Measurements from ENCODE around the gene PPP1R15B.

The PPP1R15B gene

DNA sequence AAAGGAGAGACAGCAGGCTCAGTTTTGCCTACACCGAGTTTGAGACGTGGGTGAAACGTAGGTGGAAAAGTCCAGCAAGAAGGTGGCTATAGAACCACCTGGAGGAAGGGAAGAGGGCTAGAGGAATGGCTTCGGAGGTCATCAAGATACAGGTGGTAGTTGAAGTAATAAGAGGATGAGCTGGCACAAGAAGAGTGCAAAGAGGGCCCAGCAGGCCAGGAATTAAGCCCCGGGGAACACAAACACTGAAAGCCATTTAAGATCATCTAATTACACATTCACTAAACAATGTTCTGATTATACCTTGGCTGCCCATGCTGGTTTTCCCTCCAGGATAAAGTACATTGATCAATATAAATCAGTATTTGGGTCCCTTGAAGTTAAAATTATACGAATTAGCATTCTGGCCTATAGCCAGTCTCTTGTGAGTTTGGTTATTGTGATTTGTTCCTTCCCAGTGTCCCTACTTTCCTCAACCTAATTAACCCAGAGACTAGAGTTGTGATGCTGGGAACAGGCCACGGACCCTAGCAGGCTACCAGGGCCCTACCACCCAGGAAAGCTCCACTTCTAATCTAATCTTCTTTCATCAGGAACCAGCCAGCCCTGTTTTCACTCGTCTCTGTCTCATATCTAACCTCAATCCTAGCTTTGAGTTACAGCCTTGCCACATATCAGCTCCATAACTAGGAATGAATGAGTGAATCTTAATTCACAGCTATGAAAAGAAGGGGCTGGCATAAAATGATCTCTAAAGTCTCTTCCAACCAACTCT lies 26.4 kb upstream of the PPP1R15B start:
- no peak for DNase-seq (ENCODE audit: low read depth)
- H3K4me3 ChIP-seq (ENCODE audit: low read length), result no peak overlapping the region
- TF ChIP-seq, protein P1, sequence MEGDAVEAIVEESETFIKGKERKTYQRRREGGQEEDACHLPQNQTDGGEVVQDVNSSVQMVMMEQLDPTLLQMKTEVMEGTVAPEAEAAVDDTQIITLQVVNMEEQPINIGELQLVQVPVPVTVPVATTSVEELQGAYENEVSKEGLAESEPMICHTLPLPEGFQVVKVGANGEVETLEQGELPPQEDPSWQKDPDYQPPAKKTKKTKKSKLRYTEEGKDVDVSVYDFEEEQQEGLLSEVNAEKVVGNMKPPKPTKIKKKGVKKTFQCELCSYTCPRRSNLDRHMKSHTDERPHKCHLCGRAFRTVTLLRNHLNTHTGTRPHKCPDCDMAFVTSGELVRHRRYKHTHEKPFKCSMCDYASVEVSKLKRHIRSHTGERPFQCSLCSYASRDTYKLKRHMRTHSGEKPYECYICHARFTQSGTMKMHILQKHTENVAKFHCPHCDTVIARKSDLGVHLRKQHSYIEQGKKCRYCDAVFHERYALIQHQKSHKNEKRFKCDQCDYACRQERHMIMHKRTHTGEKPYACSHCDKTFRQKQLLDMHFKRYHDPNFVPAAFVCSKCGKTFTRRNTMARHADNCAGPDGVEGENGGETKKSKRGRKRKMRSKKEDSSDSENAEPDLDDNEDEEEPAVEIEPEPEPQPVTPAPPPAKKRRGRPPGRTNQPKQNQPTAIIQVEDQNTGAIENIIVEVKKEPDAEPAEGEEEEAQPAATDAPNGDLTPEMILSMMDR (conservative IDR thresholded peaks at IDR 0.05; ENCODE audit: low read length), result no peak

DNA sequence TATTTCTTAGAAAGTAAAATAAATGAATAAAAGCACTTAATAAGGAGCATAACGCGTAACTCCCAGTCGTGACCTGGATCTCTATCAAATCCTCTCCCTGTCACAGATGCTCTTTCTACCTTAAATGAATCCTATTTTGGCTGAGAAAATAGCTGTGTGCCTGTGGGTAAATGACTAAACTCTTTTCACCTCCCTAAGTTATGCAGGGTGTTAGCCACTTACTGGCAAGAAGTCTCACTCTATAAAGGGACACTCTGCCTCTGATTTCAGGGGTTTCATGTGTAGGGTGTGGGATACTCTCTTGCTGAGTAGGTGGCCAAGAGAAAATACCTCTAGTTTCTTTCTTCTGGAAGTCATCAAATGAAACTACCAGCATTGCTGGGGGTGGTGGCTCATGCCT lies 24.3 kb upstream of the PPP1R15B start:
- no peak overlapping the region for H3K4me3 ChIP-seq (ENCODE audit: low read length)
- TF ChIP-seq, protein P1 (conservative IDR thresholded peaks at IDR 0.05; ENCODE audit: low read length), result no peak
- peak; percentile 73 for DNase-seq (ENCODE audit: low read depth)

DNA sequence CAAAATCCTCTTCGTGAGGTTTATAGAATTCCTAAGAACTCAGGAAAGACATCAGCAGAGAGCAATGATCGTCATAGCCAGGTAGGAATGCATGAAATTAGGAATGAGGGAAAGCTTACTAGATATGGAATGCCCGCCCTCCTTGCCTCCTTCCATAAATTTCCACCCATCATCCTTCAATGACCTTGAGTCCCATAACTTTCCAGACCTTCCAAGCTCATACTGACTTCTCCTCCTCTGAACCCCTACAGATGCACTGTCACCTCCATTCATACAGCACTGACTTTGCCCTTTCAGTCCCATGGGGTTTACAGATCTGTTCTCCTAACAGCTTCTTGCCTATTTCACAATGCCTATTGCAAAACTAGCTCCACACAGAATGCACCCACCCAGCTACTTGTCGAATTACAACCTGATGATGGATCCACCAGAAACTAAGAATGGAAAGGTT lies 23.8 kb upstream of the PPP1R15B start:
- TF ChIP-seq, protein P1 (conservative IDR thresholded peaks at IDR 0.05; ENCODE audit: low read length), result no peak
- peak; percentile 90 for DNase-seq (ENCODE audit: low read depth)
- no peak overlapping the region for H3K4me3 ChIP-seq (ENCODE audit: low read length)

DNA sequence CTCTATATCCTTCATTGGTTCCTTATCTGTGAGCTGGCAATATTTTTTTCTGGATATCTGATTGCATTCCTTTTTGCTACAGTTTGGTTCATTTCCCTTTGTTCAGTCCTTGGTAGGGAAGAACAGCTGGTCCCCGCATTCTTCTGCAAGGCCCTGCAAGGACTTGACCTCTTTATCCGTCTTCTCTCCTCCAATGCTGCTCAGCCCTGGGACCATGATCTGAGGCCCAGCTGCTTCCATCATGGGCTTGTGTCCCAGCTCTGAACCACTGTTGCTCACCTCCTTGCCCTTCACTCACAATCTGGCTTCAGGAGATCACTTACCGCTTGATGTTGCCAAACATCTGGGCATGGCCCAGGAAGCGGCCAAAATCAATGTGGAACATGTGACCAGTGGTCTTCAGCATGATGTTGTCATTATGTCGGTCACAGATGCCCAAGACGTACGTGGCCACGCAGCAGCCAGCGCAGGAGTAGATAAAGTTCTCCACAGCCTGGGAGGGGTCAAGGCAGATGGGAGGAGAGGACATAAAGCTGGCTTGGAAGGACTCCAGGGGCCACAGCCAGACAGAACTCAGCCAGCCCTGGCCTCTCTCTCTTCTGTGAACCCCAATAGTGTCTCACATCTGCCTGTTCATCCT lies 22.6 kb upstream of the PPP1R15B start:
- TF ChIP-seq, protein P1 (conservative IDR thresholded peaks at IDR 0.05; ENCODE audit: low read length), result no peak
- no peak for DNase-seq (ENCODE audit: low read depth)
- H3K4me3 ChIP-seq (ENCODE audit: low read length), result no peak overlapping the region

DNA sequence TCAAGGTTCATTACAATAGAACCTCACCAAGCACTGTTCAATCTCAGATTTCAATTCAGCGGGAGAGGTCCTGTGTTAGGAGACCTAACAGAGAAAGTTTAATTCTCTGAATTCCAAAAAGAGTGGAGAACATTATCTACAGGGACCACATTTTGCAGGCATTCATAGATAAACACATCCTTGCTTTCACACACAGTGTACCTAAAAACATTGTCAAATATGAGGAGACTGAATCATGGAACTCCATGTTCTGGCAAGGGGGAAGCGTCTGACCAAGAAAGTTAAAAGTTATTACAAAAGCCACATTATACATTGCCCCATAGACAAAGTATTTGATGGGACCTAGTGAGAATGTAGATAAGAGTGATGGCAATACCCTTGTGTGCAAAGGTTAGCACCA lies 21.1 kb upstream of the PPP1R15B start:
- TF ChIP-seq, protein P1 (conservative IDR thresholded peaks at IDR 0.05; ENCODE audit: low read length), result no peak
- H3K4me3 ChIP-seq (ENCODE audit: low read length), result no peak overlapping the region
- DNase-seq (ENCODE audit: low read depth), result no peak

DNA sequence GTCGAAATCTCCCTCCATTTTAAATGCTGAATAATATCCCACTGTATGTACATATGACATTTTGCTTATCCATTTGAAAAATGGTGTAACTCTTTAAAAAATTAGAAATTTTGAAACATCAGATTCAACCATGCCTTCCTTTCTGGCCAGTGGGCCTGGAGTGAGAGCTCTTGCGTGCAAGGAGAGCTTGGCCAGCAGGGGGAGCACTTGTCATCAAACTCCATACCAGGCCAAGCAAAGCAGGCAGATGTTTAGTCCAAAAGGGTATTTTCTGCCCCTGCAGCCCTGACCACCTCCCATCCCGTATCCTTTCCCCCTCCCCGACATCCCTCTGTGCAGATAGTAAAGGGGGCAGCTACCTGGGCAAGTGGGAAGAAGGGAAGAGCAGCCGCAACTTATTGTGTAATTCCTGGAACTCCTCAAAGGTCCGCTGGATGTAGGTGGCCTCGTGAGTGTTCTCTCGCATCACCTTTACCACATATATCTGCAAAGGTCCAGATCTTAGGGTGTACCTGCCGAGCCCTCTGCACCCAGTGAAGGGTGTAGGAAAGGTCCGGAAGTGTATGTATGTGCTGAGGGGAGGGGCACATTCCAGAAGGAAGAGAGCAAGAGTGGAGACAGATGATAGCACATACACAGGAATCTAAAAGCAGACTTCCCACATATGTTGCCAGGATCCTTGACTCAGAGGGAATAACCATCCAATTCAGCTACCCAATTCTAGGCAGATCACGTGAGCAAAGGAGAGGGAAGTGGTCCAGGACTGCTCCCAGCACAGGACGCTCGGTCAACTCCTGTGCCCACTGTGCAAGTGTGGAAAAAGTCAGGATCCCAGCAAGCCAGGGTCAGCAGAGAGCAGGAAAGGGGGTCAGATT lies 19.9 kb upstream of the PPP1R15B start:
- DNase-seq (ENCODE audit: low read depth), result peak; percentile 91
- TF ChIP-seq, protein P1 (conservative IDR thresholded peaks at IDR 0.05; ENCODE audit: low read length), result peak; percentile 96

More for the DNA sequence above, 19.9 kb upstream of the PPP1R15B start:
- H3K4me3 ChIP-seq (ENCODE audit: low read length), result no peak overlapping the region
